ENCODE measurements around the gene QTRT2.

GRCh38 chr3:114103858-114104257, 47.3 kb downstream of the QTRT2 start:
- TF ChIP-seq RAD51 (IDR thresholded peaks at IDR 0.05): no peak
- TF ChIP-seq CTCF (IDR thresholded peaks at IDR 0.05 in 2 of 3, conservative IDR thresholded peaks at IDR 0.05 in 1 of 3; ENCODE audit: control insufficient read depth in 2 of 3, extremely low read depth in 1 of 3, insufficient read depth in 1 of 3, low read depth in 3 of 3, low read length in 3 of 3): no peak
- TF ChIP-seq GABPA (IDR thresholded peaks at IDR 0.05; ENCODE audit: low read depth): no peak
- no peak for TF ChIP-seq EZH2 (IDR thresholded peaks at IDR 0.05; ENCODE audit: borderline replicate concordance, control insufficient read depth, low read depth, low read length)
- no peak for TF ChIP-seq POLR2A (IDR thresholded peaks at IDR 0.05; ENCODE audit: low read depth, low read length)

All from GM12878 (cell line).